HepG2 (cell line): Measurements from ENCODE around the gene PRSS8. TPM values are rescaled to one million over a fixed set of nuclear protein-coding genes. Genes with fewer than 3 reads are reported as not detected.

Source experiments
- ATF2 ChIP-seq: sonication (generic); formaldehyde crosslinking; IDR thresholded peaks from 2 replicates; pipeline ENCODE4 v1.4.0; 2020; ENCODE audit warnings: missing genetic modification reagents
- CAMTA2 ChIP-seq: sonication (generic); formaldehyde crosslinking; IDR thresholded peaks from 2 replicates; pipeline ENCODE4 v1.4.0; 2020; ENCODE audit warnings: mild to moderate bottlenecking, missing genetic modification reagents, borderline replicate concordance
- ELK4 ChIP-seq: sonication (generic); formaldehyde crosslinking; IDR thresholded peaks from 2 replicates; pipeline ENCODE4 v1.9.0; 2021; ENCODE audit warnings: missing genetic modification reagents, borderline replicate concordance
- GATAD1 ChIP-seq: IDR thresholded peaks from 2 replicates; pipeline ENCODE4 v1.6.1; 2016; ENCODE audit warnings: missing genetic modification reagents, missing compliant biosample characterization
- HCFC1 ChIP-seq: fragments of 150-350 bp; IDR thresholded peaks from 2 replicates; pipeline ENCODE4 v1.6.1; 2014; ENCODE audit warnings: low read depth, low read length
- HOXA3 ChIP-seq: sonication (generic); formaldehyde crosslinking; IDR thresholded peaks from 2 replicates; pipeline ENCODE4 v1.5.0; 2020; ENCODE audit warnings: missing genetic modification reagents
- JUND ChIP-seq: sonication (generic); formaldehyde crosslinking; IDR thresholded peaks from 2 replicates; pipeline ENCODE4 v1.8.0; 2022; ENCODE audit warnings: mild to moderate bottlenecking, missing genetic modification reagents
- KLF9 ChIP-seq: IDR thresholded peaks from 2 replicates; pipeline ENCODE4 v1.6.1; 2016; ENCODE audit warnings: low read depth
- MAF1 ChIP-seq: sonication (generic); formaldehyde crosslinking; IDR thresholded peaks from 2 replicates; pipeline ENCODE4 v1.5.0; 2020; ENCODE audit warnings: missing genetic modification reagents, borderline replicate concordance
- MEIS2 ChIP-seq: sonication (generic); formaldehyde crosslinking; IDR thresholded peaks from 2 replicates; pipeline ENCODE4 v1.9.0; 2021; ENCODE audit warnings: mild to moderate bottlenecking, missing genetic modification reagents
- NAIF1 ChIP-seq: sonication (generic); formaldehyde crosslinking; IDR thresholded peaks from 2 replicates; pipeline ENCODE4 v1.5.0; 2020; ENCODE audit warnings: mild to moderate bottlenecking, missing genetic modification reagents, borderline replicate concordance
- POLR2A ChIP-seq, 2 experiments: IDR thresholded peaks; 2 replicates each; pipeline ENCODE4 v1.6.1; 2011; ENCODE audit warnings: low read depth in 2 of 2, low read length in 2 of 2, mild to moderate bottlenecking in 1 of 2, moderate library complexity in 1 of 2; ENCODE audit not compliant: insufficient read depth in 1 of 2
- RAD21 ChIP-seq: fragments of 450-650 bp; formaldehyde crosslinking; IDR thresholded peaks from 2 replicates; pipeline ENCODE4 v1.5.0; 2020; ENCODE audit warnings: mild to moderate bottlenecking
- RFX5 ChIP-seq: IDR thresholded peaks from 2 replicates; pipeline ENCODE4 v1.6.1; 2011; ENCODE audit warnings: low read depth, low read length, improper control_type of control experiment
- RXRB ChIP-seq: IDR thresholded peaks from 2 replicates; pipeline ENCODE4 v1.6.1; 2016; ENCODE audit warnings: borderline replicate concordance, missing genetic modification reagents, missing compliant biosample characterization
- SAP130 ChIP-seq: IDR thresholded peaks from 2 replicates; pipeline ENCODE4 v1.6.1; 2016; ENCODE audit warnings: low read depth
- SCMH1 ChIP-seq: sonication (generic); formaldehyde crosslinking; IDR thresholded peaks from 2 replicates; pipeline ENCODE4 v1.9.0; 2021; ENCODE audit warnings: missing genetic modification reagents, mild to moderate bottlenecking, borderline replicate concordance
- SMC3 ChIP-seq: IDR thresholded peaks from 2 replicates; pipeline ENCODE4 v1.6.1; 2011; ENCODE audit warnings: low read length, improper control_type of control experiment
- SNAI1 ChIP-seq: sonication (generic); formaldehyde crosslinking; IDR thresholded peaks from 2 replicates; pipeline ENCODE4 v1.5.0; 2020; ENCODE audit warnings: mild to moderate bottlenecking, missing genetic modification reagents, borderline replicate concordance
- SOX13 ChIP-seq, 3 experiments: fragments of 450-650 bp in 1 of 3; sonication (generic) in 1 of 3; formaldehyde crosslinking in 1 of 3; IDR thresholded peaks in 2 of 3; conservative IDR thresholded peaks in 1 of 3; 2 replicates each; pipeline versions ENCODE4 v1.5.0 to v1.6.1; 2016 to 2020; ENCODE audit warnings: antibody characterized with exemption in 1 of 3, mild to moderate bottlenecking in 1 of 3, missing compliant biosample characterization in 1 of 3, missing genetic modification reagents in 1 of 3, moderate library complexity in 1 of 3
- ZBTB26 ChIP-seq: IDR thresholded peaks from 2 replicates; pipeline ENCODE4 v1.6.1; 2016; ENCODE audit warnings: missing compliant biosample characterization, missing genetic modification reagents, borderline replicate concordance
- ZBTB7B ChIP-seq: sonication (generic); formaldehyde crosslinking; IDR thresholded peaks from 2 replicates; pipeline ENCODE4 v1.4.0; 2020; ENCODE audit warnings: missing genetic modification reagents
- ZNF274 ChIP-seq: sonication (generic); formaldehyde crosslinking; IDR thresholded peaks from 2 replicates; pipeline ENCODE4 v1.5.1; 2020; ENCODE audit warnings: mild to moderate bottlenecking, missing genetic modification reagents
- ZNF3 ChIP-seq: IDR thresholded peaks from 2 replicates; pipeline ENCODE4 v1.7.0; 2017; ENCODE audit warnings: inconsistent platforms
- ZNF615 ChIP-seq: sonication (generic); formaldehyde crosslinking; IDR thresholded peaks from 2 replicates; pipeline ENCODE4 v1.5.0; 2020; ENCODE audit warnings: mild to moderate bottlenecking, missing genetic modification reagents, borderline replicate concordance
- ZNF788 ChIP-seq: sonication (generic); formaldehyde crosslinking; IDR thresholded peaks from 2 replicates; pipeline ENCODE4 v1.5.0; 2020; ENCODE audit warnings: mild to moderate bottlenecking, missing genetic modification reagents, borderline replicate concordance
- polyA plus RNA-seq, 8 experiments: library from polyadenylated mRNA; depleted of rRNA in 3 of 8; stranded (reverse) in 7 of 8; unstranded in 1 of 8; fragments of >200 nt; fragmentation: Illumina TruSeq in 4 of 8; extraction: Trizol in 4 of 8; gene quantifications; 2 replicates each; pipeline versions ENCODE4 v1.2.1 to v1.2.3, GENCODE V29; 2011 to 2016; ENCODE audit warnings: low read depth in 4 of 8, missing spikeins in 1 of 8, mixed read lengths in 1 of 8; ENCODE audit not compliant: insufficient read depth in 1 of 8
- total RNA-seq, 5 experiments: library from RNA; depleted of rRNA; stranded (reverse); fragments of >200 nt; fragmentation: Illumina TruSeq; extraction: Trizol; gene quantifications; 2 replicates each; pipeline ENCODE4 v1.2.3, GENCODE V29; 2016; ENCODE audit warnings: low read depth in 1 of 5

Gene PRSS8
- total and polyA plus RNA-seq, 2 of the 13 experiments (the other 11 are each of a cell fraction or from before 2014, with no cell fraction given): 2.6 to 7.2 TPM

- TF ChIP-seq SOX13 (IDR thresholded peaks at IDR 0.05): no peak
- peak in 1 of 2 experiments; percentile 41; a peak in 1 of 4 replicates for TF ChIP-seq SOX13 (CRISPR knock-in tag; conservative IDR thresholded peaks at IDR 0.05 in 1 of 2, IDR thresholded peaks at IDR 0.05 in 1 of 2)
- peak; percentile 77; the same call in 1 of the 2 replicates for TF ChIP-seq ZNF274 (CRISPR knock-in tag)
- TF ChIP-seq JUND (CRISPR knock-in tag): peak; percentile 32; the same call in 1 of the 2 replicates
- TF ChIP-seq SMC3: no peak
- peak; percentile 89 for TF ChIP-seq KLF9 (CRISPR knock-in tag)
- TF ChIP-seq ATF2: peak; percentile 53; the same call in 1 of the 2 replicates
- peak; percentile 75 for TF ChIP-seq RXRB (CRISPR knock-in tag)
- peak; percentile 98 for TF ChIP-seq SAP130 (CRISPR knock-in tag)
- TF ChIP-seq SCMH1 (CRISPR knock-in tag): no peak
- TF ChIP-seq RAD21 (CRISPR knock-in tag): peak; percentile 32; the same call in 1 of the 2 replicates
- TF ChIP-seq CAMTA2 (CRISPR knock-in tag): peak; percentile 83; the same call in 1 of the 2 replicates
- peak; percentile 84 to 90 for TF ChIP-seq POLR2A (IDR thresholded peaks at IDR 0.05; ENCODE audit: insufficient read depth in 1 of 2, low read depth in 2 of 2, low read length in 2 of 2)
- TF ChIP-seq ZBTB26 (CRISPR knock-in tag): peak; percentile 41; the same call in 1 of the 2 replicates
- TF ChIP-seq ZNF615: peak; percentile 38; the same call in 1 of the 2 replicates
- peak; percentile 76 for TF ChIP-seq MEIS2 (CRISPR knock-in tag)
- TF ChIP-seq SNAI1 (CRISPR knock-in tag): peak; percentile 91
- TF ChIP-seq ZBTB7B: peak; percentile 38; the same call in 1 of the 2 replicates
- TF ChIP-seq ZNF788 (CRISPR knock-in tag): peak; percentile 95; the same call in 1 of the 2 replicates
- no peak for TF ChIP-seq ZNF3 (CRISPR knock-in tag)
- 0 out of 2 replicates have a peak, but pooled peaks have one; percentile 34 for TF ChIP-seq RFX5
- peak; percentile 92 for TF ChIP-seq HCFC1
- peak; percentile 96 for TF ChIP-seq HOXA3 (CRISPR knock-in tag)
- peak; percentile 90 for TF ChIP-seq GATAD1 (CRISPR knock-in tag)
- no peak; the same call in 1 of the 2 replicates for TF ChIP-seq ELK4
- TF ChIP-seq NAIF1 (CRISPR knock-in tag): peak; percentile 98
- peak; percentile 22; the same call in 1 of the 2 replicates for TF ChIP-seq MAF1 (CRISPR knock-in tag)
Observed at GRCh38 chr16:31094424-31095120, 41.0 kb downstream of the PRSS8 start, which contains the start of gene VKORC1 (continued).
